HEK293 (cell line): Measurements from ENCODE around the gene MYL9.
"Not testable (repeated sequence)": the region's sequence is repeated elsewhere in the genome, so short reads cannot be mapped to it uniquely, and the experiment has no call there.

Experiments
- CTCF ChIA-PET: fragments of 350-600 bp; formaldehyde crosslinking; extraction: SDS; loops from one replicate; lab custom pipeline; 2021; ENCODE audit warnings: antibody characterized with exemption; lab: Yijun Ruan, JAX
- POLR2A ChIA-PET: fragments of 300-600 bp; formaldehyde crosslinking; extraction: SDS; loops from one replicate; lab custom pipeline; 2020; ENCODE audit warnings: antibody characterized with exemption, inconsistent platforms; lab: Yijun Ruan, JAX
- H3K27ac ChIP-seq: fragments of 200-500 bp; sonication (Bioruptor generic); 2 replicates; pipeline ENCODE4 v1.5.1; 2014; ENCODE audit warnings: low read depth, low read length, control low read depth, inconsistent platforms; ENCODE audit errors: extremely low read depth
- H3K36me3 ChIP-seq, 2 experiments: fragments of 200-500 bp in 1 of 2; sonication (Bioruptor generic) in 1 of 2; 1 replicate in 1 of 2; 2 replicates in 1 of 2; pipeline ENCODE4 v1.5.1; 2014 to 2017; ENCODE audit warnings: inconsistent platforms in 2 of 2, low read length in 2 of 2; ENCODE audit not compliant: control insufficient read depth in 2 of 2, insufficient read depth in 1 of 2
- H3K4me1 ChIP-seq: fragments of 200-500 bp; sonication (Bioruptor generic); 2 replicates; pipeline ENCODE4 v1.5.1; 2014; ENCODE audit warnings: mild to moderate bottlenecking, low read length, inconsistent platforms; ENCODE audit not compliant: control insufficient read depth, insufficient read depth
- H3K4me3 ChIP-seq: 2 replicates; pipeline ENCODE4 v1.5.1; 2011; ENCODE audit warnings: low read depth, mild to moderate bottlenecking, control low read depth, low read length, moderate library complexity
- H3K9me3 ChIP-seq: fragments of 200-500 bp; sonication (Bioruptor generic); 2 replicates; pipeline ENCODE4 v1.5.1; 2014; ENCODE audit warnings: low read depth, low read length, inconsistent platforms; ENCODE audit not compliant: control insufficient read depth, insufficient read depth
- EGR2 ChIP-seq: fragments of 450-650 bp; formaldehyde crosslinking; IDR thresholded peaks from 2 replicates; pipeline ENCODE4 v1.5.1; 2016; ENCODE audit warnings: low read depth, missing biosample characterization, missing genetic modification characterization
- KLF10 ChIP-seq: fragments of 450-650 bp; IDR thresholded peaks from 2 replicates; pipeline ENCODE4 v1.5.1; 2018; ENCODE audit warnings: missing biosample characterization, mild to moderate bottlenecking, missing genetic modification characterization
- PRDM1 ChIP-seq: fragments of 450-650 bp; formaldehyde crosslinking; IDR thresholded peaks from 2 replicates; pipeline ENCODE4; 2016; ENCODE audit warnings: missing biosample characterization, missing genetic modification characterization
- PRDM10 ChIP-seq: fragments of 450-650 bp; formaldehyde crosslinking; IDR thresholded peaks from 2 replicates; pipeline ENCODE4 v1.5.1; 2016; ENCODE audit warnings: missing biosample characterization, missing genetic modification characterization
- ZEB2 ChIP-seq: fragments of 450-650 bp; formaldehyde crosslinking; IDR thresholded peaks from 2 replicates; pipeline ENCODE4 v1.5.1; 2016; ENCODE audit warnings: missing biosample characterization, missing genetic modification characterization
- ZIC2 ChIP-seq: fragments of 450-650 bp; formaldehyde crosslinking; IDR thresholded peaks from 2 replicates; pipeline ENCODE4 v1.5.1; 2016; ENCODE audit warnings: missing biosample characterization, missing genetic modification characterization
- ZNF121 ChIP-seq: fragments of 450-650 bp; formaldehyde crosslinking; IDR thresholded peaks from 2 replicates; pipeline ENCODE4 v1.5.1; 2016; ENCODE audit warnings: missing biosample characterization, missing genetic modification characterization
- ZNF2 ChIP-seq: fragments of 450-650 bp; formaldehyde crosslinking; IDR thresholded peaks from 2 replicates; pipeline ENCODE4 v1.5.1; 2016; ENCODE audit warnings: missing biosample characterization, missing genetic modification characterization
- ZNF202 ChIP-seq: fragments of 450-650 bp; formaldehyde crosslinking; IDR thresholded peaks from 2 replicates; pipeline ENCODE4 v1.5.1; 2016; ENCODE audit warnings: missing biosample characterization, missing genetic modification characterization, borderline replicate concordance
- ZNF214 ChIP-seq: fragments of 450-650 bp; formaldehyde crosslinking; IDR thresholded peaks from 2 replicates; pipeline ENCODE4 v1.5.1; 2017; ENCODE audit warnings: missing biosample characterization, mild to moderate bottlenecking, missing genetic modification characterization, borderline replicate concordance
- ZNF292 ChIP-seq: fragments of 450-650 bp; formaldehyde crosslinking; IDR thresholded peaks from 2 replicates; pipeline ENCODE4 v1.5.1; 2016; ENCODE audit warnings: low read depth, missing biosample characterization, missing genetic modification characterization, borderline replicate concordance
- ZNF324 ChIP-seq: fragments of 450-650 bp; formaldehyde crosslinking; IDR thresholded peaks from 2 replicates; pipeline ENCODE4 v1.5.1; 2016; ENCODE audit warnings: missing biosample characterization, missing genetic modification characterization
- ZNF530 ChIP-seq: fragments of 450-650 bp; formaldehyde crosslinking; IDR thresholded peaks from 2 replicates; pipeline ENCODE4 v1.5.1; 2016; ENCODE audit warnings: low read depth, missing biosample characterization, missing genetic modification characterization
- ZNF548 ChIP-seq: fragments of 450-650 bp; formaldehyde crosslinking; IDR thresholded peaks from 2 replicates; pipeline ENCODE4 v1.5.1; 2016; ENCODE audit warnings: missing biosample characterization, missing genetic modification characterization
- ZNF610 ChIP-seq: fragments of 450-650 bp; formaldehyde crosslinking; IDR thresholded peaks from 2 replicates; pipeline ENCODE4 v1.5.1; 2016; ENCODE audit warnings: missing biosample characterization, missing genetic modification characterization, borderline replicate concordance
- TF ChIP-seq, protein P1 (sequence below): fragments of 450-650 bp; formaldehyde crosslinking; IDR thresholded peaks from 2 replicates; pipeline ENCODE4 v1.5.1; 2017; ENCODE audit warnings: missing biosample characterization, missing genetic modification characterization
- TF ChIP-seq, protein P2 (sequence below): fragments of 450-650 bp; formaldehyde crosslinking; IDR thresholded peaks from 2 replicates; pipeline ENCODE4 v1.5.1; 2016; ENCODE audit warnings: missing biosample characterization, missing genetic modification characterization

The MYL9 gene

DNA sequence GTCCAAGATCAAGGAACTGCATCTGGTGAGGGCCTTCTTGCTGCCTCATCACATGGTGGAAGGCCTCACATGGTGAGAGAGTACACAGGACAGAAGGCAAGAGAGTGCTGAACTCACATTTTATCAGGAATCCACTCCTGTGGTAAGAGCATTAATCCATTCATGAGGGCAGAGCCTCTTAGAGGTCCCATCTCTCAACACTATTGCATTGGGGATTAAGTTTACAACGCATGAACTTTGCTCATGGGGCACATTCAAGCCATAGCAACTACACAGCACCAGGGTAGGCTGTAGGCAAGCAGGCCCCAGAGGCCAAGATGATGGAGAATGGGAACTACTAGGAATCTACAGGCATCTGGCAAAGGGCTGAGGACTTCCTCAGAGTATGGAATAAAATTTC is 22.1 kb downstream of the MYL9 start (continued):
- no peak for TF ChIP-seq ZNF202 (tag by site-specific recombination)
- TF ChIP-seq ZNF2, result no peak
- no peak for TF ChIP-seq ZNF214 (tag by site-specific recombination)
- TF ChIP-seq ZNF324, result no peak

DNA sequence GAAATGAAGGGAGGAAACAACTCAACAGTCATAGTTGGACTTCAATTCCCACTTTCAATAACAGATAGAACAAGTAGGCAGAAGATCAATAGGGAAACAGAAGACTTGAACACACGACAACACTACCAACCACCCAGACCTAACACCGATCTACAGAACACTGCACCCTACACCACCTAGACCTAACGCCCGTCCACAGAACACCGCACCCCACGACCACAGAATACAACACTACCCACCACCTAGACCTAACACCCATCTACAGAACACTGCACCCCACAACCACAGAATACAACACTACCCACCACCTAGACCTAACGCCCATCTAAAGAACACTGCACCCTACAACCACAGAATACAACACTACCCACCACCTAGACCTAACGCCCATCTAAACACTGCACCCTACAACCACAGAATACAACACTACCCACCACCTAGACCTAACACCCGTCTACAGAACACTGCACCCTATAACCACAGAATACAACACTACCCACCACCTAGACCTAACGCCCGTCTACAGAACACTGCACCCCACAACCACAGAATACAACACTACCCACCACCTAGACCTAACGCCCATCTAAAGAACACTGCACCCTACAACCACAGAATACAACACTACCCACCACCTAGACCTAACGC is 22.9 kb downstream of the MYL9 start:
- H3K4me1 ChIP-seq, CTCF ChIA-PET, H3K9me3 ChIP-seq, H3K27ac ChIP-seq, POLR2A ChIA-PET, H3K36me3 ChIP-seq, H3K4me3 ChIP-seq: not testable (repeated sequence)

DNA sequence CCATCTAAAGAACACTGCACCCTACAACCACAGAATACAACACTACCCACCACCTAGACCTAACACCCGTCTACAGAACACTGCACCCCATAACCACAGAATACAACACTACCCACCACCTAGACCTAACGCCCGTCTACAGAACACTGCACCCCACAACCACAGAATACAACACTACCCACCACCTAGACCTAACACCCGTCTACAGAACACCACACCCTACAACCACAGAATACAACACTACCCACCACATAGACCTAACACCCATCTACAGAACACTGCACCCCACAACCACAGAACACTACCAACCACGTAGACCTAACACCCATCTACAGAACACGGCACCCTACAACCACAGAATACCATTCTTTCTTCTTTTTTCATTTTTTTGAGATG is 23.4 kb downstream of the MYL9 start:
- H3K27ac ChIP-seq, H3K36me3 ChIP-seq, POLR2A ChIA-PET, H3K4me1 ChIP-seq, H3K9me3 ChIP-seq, H3K4me3 ChIP-seq, CTCF ChIA-PET: not testable (repeated sequence)

DNA sequence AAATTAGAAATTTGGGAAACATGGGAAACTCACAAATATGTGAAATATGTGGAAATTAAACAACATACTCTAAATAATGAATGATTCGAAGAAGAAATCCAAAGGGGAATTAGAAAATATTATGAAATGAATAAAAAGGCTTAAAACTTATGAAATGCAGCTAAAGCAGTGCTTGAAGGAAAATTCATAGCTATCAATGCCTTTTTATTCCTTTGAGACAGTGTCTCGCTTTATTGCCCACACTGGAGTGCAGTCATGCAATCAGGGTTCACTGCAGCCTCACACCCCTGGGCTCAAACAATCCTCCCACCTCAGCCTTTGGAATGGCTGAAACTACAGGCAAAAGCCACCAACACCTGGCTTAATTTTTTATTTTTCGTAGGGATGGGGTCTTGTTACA is 24.2 kb downstream of the MYL9 start:
- no peak overlapping the region for H3K27ac ChIP-seq
- no peaks in the 10 kb centered on the region for H3K9me3 ChIP-seq
- POLR2A ChIA-PET, result no interaction called here
- TF ChIP-seq KLF10 (tag by site-specific recombination), result no peak
- no peak overlapping the region for H3K4me3 ChIP-seq
- CTCF ChIA-PET, result no interaction called here
- H3K36me3 ChIP-seq, result no peaks in the 10 kb centered on the region
- no peaks in the 10 kb centered on the region for H3K4me1 ChIP-seq

- H3K9me3 ChIP-seq, result no peaks in the 10 kb centered on the region
- ChIA-PET CTCF (interaction anchor here (4.4 kb wide), 1 partner anchor 36 kb away, joined by 18 read pairs; the partner anchor contains the start of gene RAB5IF), POLR2A (no interaction called here)
- no peaks in the 10 kb centered on the region for H3K36me3 ChIP-seq
- no peak overlapping the region for H3K4me3 ChIP-seq
- no peak overlapping the region for H3K27ac ChIP-seq
- H3K4me1 ChIP-seq, result no peaks in the 10 kb centered on the region
- TF ChIP-seq ZNF548 (tag by site-specific recombination), result no peak
- TF ChIP-seq ZNF530 (tag by site-specific recombination), result no peak
- TF ChIP-seq ZNF121 (tag by site-specific recombination), result no peak
- TF ChIP-seq EGR2 (tag by site-specific recombination), result peak; percentile 27; the same call in 1 of the 2 replicates
- TF ChIP-seq ZIC2 (tag by site-specific recombination), result peak; percentile 60
- TF ChIP-seq PRDM10 (tag by site-specific recombination), result peak; percentile 45
- TF ChIP-seq, protein P1, sequence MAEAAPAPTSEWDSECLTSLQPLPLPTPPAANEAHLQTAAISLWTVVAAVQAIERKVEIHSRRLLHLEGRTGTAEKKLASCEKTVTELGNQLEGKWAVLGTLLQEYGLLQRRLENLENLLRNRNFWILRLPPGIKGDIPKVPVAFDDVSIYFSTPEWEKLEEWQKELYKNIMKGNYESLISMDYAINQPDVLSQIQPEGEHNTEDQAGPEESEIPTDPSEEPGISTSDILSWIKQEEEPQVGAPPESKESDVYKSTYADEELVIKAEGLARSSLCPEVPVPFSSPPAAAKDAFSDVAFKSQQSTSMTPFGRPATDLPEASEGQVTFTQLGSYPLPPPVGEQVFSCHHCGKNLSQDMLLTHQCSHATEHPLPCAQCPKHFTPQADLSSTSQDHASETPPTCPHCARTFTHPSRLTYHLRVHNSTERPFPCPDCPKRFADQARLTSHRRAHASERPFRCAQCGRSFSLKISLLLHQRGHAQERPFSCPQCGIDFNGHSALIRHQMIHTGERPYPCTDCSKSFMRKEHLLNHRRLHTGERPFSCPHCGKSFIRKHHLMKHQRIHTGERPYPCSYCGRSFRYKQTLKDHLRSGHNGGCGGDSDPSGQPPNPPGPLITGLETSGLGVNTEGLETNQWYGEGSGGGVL (tag by site-specific recombination), result peak; percentile 10; the same call in 1 of the 2 replicates
- peak; percentile 23; the same call in 1 of the 2 replicates for TF ChIP-seq PRDM1 (tag by site-specific recombination)
- TF ChIP-seq, protein P2, sequence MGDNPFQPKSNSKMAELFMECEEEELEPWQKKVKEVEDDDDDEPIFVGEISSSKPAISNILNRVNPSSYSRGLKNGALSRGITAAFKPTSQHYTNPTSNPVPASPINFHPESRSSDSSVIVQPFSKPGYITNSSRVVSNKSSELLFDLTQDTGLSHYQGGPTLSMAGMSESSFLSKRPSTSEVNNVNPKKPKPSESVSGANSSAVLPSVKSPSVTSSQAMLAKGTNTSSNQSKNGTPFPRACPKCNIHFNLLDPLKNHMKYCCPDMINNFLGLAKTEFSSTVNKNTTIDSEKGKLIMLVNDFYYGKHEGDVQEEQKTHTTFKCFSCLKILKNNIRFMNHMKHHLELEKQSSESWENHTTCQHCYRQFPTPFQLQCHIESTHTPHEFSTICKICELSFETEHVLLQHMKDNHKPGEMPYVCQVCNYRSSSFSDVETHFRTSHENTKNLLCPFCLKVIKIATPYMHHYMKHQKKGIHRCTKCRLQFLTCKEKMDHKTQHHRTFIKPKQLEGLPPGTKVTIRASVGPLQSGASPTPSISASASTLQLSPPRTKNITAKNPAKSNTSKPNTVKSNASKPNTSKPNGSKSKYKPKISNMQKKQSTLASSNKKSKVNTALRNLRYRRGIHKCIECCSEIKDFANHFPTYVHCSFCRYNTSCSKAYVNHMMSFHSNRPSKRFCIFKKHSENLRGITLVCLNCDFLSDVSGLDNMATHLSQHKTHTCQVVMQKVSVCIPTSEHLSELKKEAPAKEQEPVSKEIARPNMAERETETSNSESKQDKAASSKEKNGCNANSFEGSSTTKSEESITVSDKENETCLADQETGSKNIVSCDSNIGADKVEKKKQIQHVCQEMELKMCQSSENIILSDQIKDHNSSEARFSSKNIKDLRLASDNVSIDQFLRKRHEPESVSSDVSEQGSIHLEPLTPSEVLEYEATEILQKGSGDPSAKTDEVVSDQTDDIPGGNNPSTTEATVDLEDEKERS, result no peak
- peak; percentile 69 for TF ChIP-seq ZEB2
- TF ChIP-seq ZNF292 (tag by site-specific recombination), result no peak
- TF ChIP-seq ZNF610, result no peak
- TF ChIP-seq ZNF324, result no peak
Observed at GRCh38 chr20:36569847-36570429, 28.6 kb downstream of the MYL9 start.
